Neural crest cell (in vitro differentiated cells): Measurements from ENCODE around the gene TMEM156. TPM values are rescaled to one million over a fixed set of nuclear protein-coding genes. Genes with fewer than 3 reads are reported as not detected.

ENCODE experiments used
- DNase-seq: peaks from one replicate; pipeline ENCODE4 v3.0.0; 2021; ENCODE audit warnings: low read depth, mixed read lengths, low spot score
- H3K27ac Mint-ChIP-seq: one replicate; pipeline ENCODE4 v1.8.0; 2021; ENCODE audit warnings: mild to moderate bottlenecking, mixed read lengths; ENCODE audit not compliant: unreplicated experiment
- H3K27me3 Mint-ChIP-seq: 2 replicates; pipeline ENCODE4 v1.8.0; 2021; ENCODE audit warnings: low read depth, mild to moderate bottlenecking, mixed read lengths
- H3K36me3 Mint-ChIP-seq: 2 replicates; pipeline ENCODE4 v1.8.0; 2021; ENCODE audit warnings: low read depth, mild to moderate bottlenecking, mixed read lengths
- H3K4me1 Mint-ChIP-seq: 2 replicates; pipeline ENCODE4 v1.8.0; 2021; ENCODE audit warnings: mixed read lengths
- H3K4me3 Mint-ChIP-seq: one replicate; pipeline ENCODE4 v1.8.0; 2021; ENCODE audit warnings: mild to moderate bottlenecking, mixed read lengths
- H3K9me3 Mint-ChIP-seq: 2 replicates; pipeline ENCODE4 v1.8.0; 2021; ENCODE audit warnings: mixed read lengths
- total RNA-seq: library from RNA; stranded (reverse); gene quantifications from 2 replicates; pipeline ENCODE4 v1.2.1, GENCODE V29; 2021
- TF ChIP-seq, protein P1 (sequence below): fragments of 200-600 bp; sonication (generic); conservative IDR thresholded peaks from 2 replicates; pipeline ENCODE4 v1.5.0; 2021; ENCODE audit warnings: antibody characterized with exemption, mild to moderate bottlenecking

Gene TMEM156
- total RNA-seq, 1 donor from 2014 or later = not detected

DNA sequence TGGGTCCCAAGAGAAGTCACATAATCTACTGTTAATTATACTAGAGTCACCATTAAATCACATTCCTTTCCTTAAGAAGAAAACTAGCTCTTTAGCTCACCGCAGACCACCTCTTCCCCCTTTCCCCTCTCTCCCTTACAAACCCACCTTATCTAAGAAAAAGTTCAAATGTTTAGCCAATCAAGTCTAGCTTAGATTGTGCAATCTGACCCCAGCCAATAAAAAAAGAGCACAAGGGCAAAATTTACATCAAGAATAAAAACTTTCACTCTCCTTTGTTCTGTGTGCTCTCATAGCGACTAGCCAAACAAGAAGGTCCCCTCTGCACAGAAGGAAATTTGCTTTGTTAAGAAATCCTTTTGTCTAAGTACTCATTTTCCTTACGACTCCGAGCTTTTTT, 76.3 kb downstream of the TMEM156 start:
- Mint-ChIP-seq H3K27me3 (no peaks in the 10 kb centered on the region), H3K4me1 (peaks cover 7% of the 10 kb centered on the region), H3K9me3 (peaks cover 2% of the 10 kb centered on the region), H3K27ac (no peak overlapping the region), H3K36me3 (no peaks in the 10 kb centered on the region), H3K4me3 (no peak overlapping the region)
- DNase-seq = no peak
- TF ChIP-seq, protein P1, sequence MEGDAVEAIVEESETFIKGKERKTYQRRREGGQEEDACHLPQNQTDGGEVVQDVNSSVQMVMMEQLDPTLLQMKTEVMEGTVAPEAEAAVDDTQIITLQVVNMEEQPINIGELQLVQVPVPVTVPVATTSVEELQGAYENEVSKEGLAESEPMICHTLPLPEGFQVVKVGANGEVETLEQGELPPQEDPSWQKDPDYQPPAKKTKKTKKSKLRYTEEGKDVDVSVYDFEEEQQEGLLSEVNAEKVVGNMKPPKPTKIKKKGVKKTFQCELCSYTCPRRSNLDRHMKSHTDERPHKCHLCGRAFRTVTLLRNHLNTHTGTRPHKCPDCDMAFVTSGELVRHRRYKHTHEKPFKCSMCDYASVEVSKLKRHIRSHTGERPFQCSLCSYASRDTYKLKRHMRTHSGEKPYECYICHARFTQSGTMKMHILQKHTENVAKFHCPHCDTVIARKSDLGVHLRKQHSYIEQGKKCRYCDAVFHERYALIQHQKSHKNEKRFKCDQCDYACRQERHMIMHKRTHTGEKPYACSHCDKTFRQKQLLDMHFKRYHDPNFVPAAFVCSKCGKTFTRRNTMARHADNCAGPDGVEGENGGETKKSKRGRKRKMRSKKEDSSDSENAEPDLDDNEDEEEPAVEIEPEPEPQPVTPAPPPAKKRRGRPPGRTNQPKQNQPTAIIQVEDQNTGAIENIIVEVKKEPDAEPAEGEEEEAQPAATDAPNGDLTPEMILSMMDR = no peak

DNA sequence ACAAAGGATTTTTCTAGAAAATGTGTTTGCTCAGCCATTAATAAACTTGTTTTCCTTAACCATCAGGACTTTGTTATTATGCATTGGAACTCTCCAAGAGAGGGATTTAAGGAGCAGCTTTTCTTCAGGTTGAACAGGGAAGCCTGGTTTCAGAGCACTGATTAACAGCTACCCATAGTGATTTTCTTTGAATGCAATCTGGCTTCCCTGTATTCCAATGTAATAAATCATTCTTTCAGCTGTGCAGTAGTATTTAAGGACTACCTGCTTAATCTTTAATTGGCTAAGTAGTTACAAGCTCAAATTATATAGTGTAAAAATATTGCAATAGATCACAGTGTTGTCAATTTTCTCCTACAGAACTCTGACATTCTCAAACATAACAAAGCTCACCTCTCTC, 77.5 kb downstream of the TMEM156 start:
- H3K27ac Mint-ChIP-seq = no peak overlapping the region
- TF ChIP-seq, protein P1 = no peak
- H3K36me3 Mint-ChIP-seq = no peaks in the 10 kb centered on the region
- no peaks in the 10 kb centered on the region for H3K27me3 Mint-ChIP-seq
- H3K9me3 Mint-ChIP-seq = peaks cover 2% of the 10 kb centered on the region
- DNase-seq = no peak
- no peak overlapping the region for H3K4me3 Mint-ChIP-seq
- H3K4me1 Mint-ChIP-seq = peaks cover 7% of the 10 kb centered on the region

DNA sequence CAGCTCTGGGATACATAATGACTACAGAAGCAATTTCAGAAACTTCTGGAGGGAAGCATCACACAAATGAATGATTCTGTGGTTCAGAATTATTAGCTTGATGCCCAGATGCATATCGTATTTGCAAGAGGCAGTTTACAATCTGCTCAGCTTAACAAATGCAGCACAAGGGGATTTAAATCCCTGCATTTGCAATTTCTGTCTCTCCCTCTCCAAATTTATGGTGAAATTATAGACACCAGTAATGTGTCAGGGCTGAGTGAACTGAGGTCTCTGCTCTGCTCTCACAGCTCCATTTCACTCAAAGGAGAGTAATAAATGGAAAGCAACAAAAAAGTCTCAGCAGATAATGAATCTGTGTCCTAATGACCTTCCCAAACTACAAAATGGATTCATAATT, 80.2 kb downstream of the TMEM156 start:
- H3K27me3 Mint-ChIP-seq = no peaks in the 10 kb centered on the region
- H3K9me3 Mint-ChIP-seq = no peaks in the 10 kb centered on the region
- H3K36me3 Mint-ChIP-seq = no peaks in the 10 kb centered on the region
- no peak overlapping the region for H3K27ac Mint-ChIP-seq
- H3K4me1 Mint-ChIP-seq = peaks cover 7% of the 10 kb centered on the region
- TF ChIP-seq, protein P1 = no peak
- no peak overlapping the region for H3K4me3 Mint-ChIP-seq
- no peak for DNase-seq

DNA sequence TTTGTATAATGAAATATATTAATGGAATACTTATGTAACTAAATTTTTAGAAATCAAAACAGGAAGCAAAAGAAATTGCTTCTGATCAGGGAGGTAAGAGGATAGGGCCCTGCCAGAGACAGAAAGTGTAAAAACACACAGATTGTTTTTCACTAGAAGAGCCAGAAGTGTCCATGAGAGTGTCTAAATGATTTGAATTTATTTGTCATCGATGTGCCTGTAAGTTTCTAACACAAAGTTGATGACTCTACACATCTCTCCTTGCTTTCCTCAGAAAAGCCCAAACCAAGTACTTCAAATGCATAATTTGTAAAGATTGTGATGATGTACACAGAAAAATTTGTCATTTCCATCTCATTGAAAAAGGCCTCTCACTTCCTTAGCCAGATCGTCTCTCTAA, 80.6 kb downstream of the TMEM156 start:
- H3K4me3 Mint-ChIP-seq = no peak overlapping the region
- H3K9me3 Mint-ChIP-seq = no peaks in the 10 kb centered on the region
- TF ChIP-seq, protein P1 = no peak
- no peak for DNase-seq
- H3K27ac Mint-ChIP-seq = no peak overlapping the region
- H3K27me3 Mint-ChIP-seq = no peaks in the 10 kb centered on the region
- H3K4me1 Mint-ChIP-seq = peaks cover 7% of the 10 kb centered on the region
- H3K36me3 Mint-ChIP-seq = no peaks in the 10 kb centered on the region

DNA sequence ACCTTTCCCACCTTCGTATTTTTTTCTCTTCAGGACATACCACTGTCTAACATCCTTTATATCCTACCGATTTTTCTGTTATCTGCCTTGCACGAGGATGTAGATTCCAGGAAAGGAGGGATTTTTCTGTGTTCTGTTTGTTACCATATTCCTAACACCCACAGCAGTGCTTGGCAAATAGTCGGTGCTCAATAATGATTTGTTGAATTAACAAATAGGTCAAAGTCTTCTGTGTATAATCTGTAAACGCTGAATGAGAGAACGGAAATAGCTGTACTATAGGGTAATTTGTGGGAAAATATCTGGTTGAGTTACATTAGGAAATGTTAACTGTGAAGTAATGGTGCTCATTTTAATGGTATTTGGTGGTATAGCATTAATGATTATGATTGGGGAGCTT, 81.5 kb downstream of the TMEM156 start:
- Mint-ChIP-seq H3K4me3 (no peak overlapping the region), H3K27ac (no peak overlapping the region), H3K4me1 (peaks cover under 1% of the 10 kb centered on the region), H3K36me3 (no peaks in the 10 kb centered on the region), H3K9me3 (no peaks in the 10 kb centered on the region), H3K27me3 (no peaks in the 10 kb centered on the region)
- TF ChIP-seq, protein P1 = no peak
- no peak for DNase-seq

DNA sequence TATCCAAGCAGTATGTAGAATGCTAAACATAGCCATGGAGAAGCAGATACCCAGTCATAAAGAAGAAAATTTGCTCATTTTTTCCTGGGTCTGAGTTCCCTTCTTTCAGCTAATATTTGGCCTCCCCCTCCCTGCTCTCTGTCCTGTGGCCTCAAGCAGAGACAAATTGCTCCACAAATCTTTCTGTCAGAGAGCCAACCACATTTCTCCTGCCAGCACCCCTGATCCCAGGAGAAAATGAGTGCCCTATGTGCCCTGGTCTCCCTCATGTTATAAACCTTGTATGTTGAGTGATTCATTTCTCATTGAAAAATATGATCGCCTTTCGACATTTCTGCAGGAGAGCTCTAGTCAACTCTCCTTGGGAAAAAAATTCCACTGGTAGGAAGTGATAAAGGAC, 82.0 kb downstream of the TMEM156 start:
- no peak overlapping the region for H3K4me3 Mint-ChIP-seq
- no peak for DNase-seq
- no peaks in the 10 kb centered on the region for H3K9me3 Mint-ChIP-seq
- TF ChIP-seq, protein P1 = no peak
- no peaks in the 10 kb centered on the region for H3K27me3 Mint-ChIP-seq
- no peaks in the 10 kb centered on the region for H3K4me1 Mint-ChIP-seq
- H3K36me3 Mint-ChIP-seq = no peaks in the 10 kb centered on the region
- H3K27ac Mint-ChIP-seq = no peak overlapping the region
